ENCODE measurements around the gene ADAMTS9. TPM values are rescaled to one million over a fixed set of nuclear protein-coding genes. Genes with fewer than 3 reads are reported as not detected.

Gene ADAMTS9
- total RNA-seq, 1 experiment from 2014 or later, result 0.46 TPM

- whole genome bisulfite sequencing (ENCODE audit: extremely low coverage, insufficient read length, low lambda C conversion rate), result no CpG with 5 or more reads among the region's 1 CpG
- H3K9me3 Mint-ChIP-seq, result peaks cover 6 to 15% of the 10 kb centered on the region in 2 experiments; a peak in 4 of 5 replicates
- peaks cover 0 to 4% (median 2%) of the 10 kb centered on the region in 3 experiments; a peak in 3 of 7 replicates for H3K36me3 Mint-ChIP-seq (ENCODE audit: insufficient read depth in 1 of 3, low read depth in 3 of 3)
- TF ChIP-seq CTCF (conservative IDR thresholded peaks at IDR 0.05), result no peak
- Histone ChIP-seq H4K5ac (ENCODE audit: insufficient read length, low read depth, low read length) (no peak overlapping the region), H3K4ac (ENCODE audit: low read depth, low read length) (no peak overlapping the region), H3K79me1 (ENCODE audit: insufficient read depth, low read depth, low read length, poor library complexity, severe bottlenecking) (no peaks in the 10 kb centered on the region), H3K18ac (ENCODE audit: insufficient read length, low read depth, low read length) (no peak overlapping the region), H3K27ac (ENCODE audit: insufficient read length, low read depth, low read length) (no peak overlapping the region), H2BK5ac (ENCODE audit: insufficient read length, low read length) (no peak overlapping the region), H2AFZ (ENCODE audit: low read length) (no peak overlapping the region), H3K9ac (ENCODE audit: extremely low read depth, insufficient read length, low read length) (no peak overlapping the region), H3K79me2 (ENCODE audit: insufficient read depth, low read length) (no peaks in the 10 kb centered on the region), H3K14ac (ENCODE audit: insufficient read depth, low read length) (no peak overlapping the region), H3K4me2 (ENCODE audit: insufficient read depth, insufficient read length, low read length) (no peak overlapping the region), H3K23me2 (ENCODE audit: insufficient read length, low read depth, low read length, poor library complexity, severe bottlenecking) (no peaks in the 10 kb centered on the region), H4K8ac (replicated peaks; ENCODE audit: insufficient read length, low read depth, low read length) (no peak overlapping the region), H3K9me3 (ENCODE audit: control insufficient read depth, low read depth, low read length) (no peaks in the 10 kb centered on the region), H2AK5ac (ENCODE audit: insufficient read length, low read length) (no peak overlapping the region), H4K20me1 (ENCODE audit: control insufficient read depth, insufficient read depth, insufficient read length) (no peaks in the 10 kb centered on the region), H2BK20ac (ENCODE audit: low read depth, low read length, poor library complexity, severe bottlenecking) (no peak overlapping the region), H3K23ac (ENCODE audit: insufficient read length, low read depth, low read length) (no peak overlapping the region), H3T11ph (ENCODE audit: low read length) (no peak overlapping the region), H2BK120ac (ENCODE audit: low read depth, low read length, poor library complexity, severe bottlenecking) (no peak overlapping the region), H3K56ac (ENCODE audit: insufficient read length, low read depth, low read length) (no peak overlapping the region), H2BK15ac (ENCODE audit: low read depth, low read length) (no peak overlapping the region), H3K27me3 (ENCODE audit: insufficient read depth, low read length) (no peaks in the 10 kb centered on the region), H2BK12ac (ENCODE audit: insufficient read length, low read depth, low read length) (no peak overlapping the region), H4K91ac (ENCODE audit: insufficient read length, low read depth, low read length) (no peak overlapping the region), H3K4me1 (ENCODE audit: insufficient read depth, low read length) (no peaks in the 10 kb centered on the region; the same call in 1 of the 2 replicates)
- H3K27ac Mint-ChIP-seq, result no peak overlapping the region
- no peak for DNase-seq
- H3K4me3 Mint-ChIP-seq, result no peak overlapping the region
- H3K27me3 Mint-ChIP-seq (ENCODE audit: low read depth), result no peaks in the 10 kb centered on the region
- peaks cover 3 to 8% of the 10 kb centered on the region in 2 experiments; a peak in 1 of 4 replicates for H3K4me1 Mint-ChIP-seq
Observed at GRCh38 chr3:64518950-64519349, 168.8 kb downstream of the ADAMTS9 start.
